Measurements from ENCODE around the gene TRIP10.
"Not testable (repeated sequence)": the region's sequence is repeated elsewhere in the genome, so short reads cannot be mapped to it uniquely, and the experiment has no call there.

TRIP10 gene

DNA sequence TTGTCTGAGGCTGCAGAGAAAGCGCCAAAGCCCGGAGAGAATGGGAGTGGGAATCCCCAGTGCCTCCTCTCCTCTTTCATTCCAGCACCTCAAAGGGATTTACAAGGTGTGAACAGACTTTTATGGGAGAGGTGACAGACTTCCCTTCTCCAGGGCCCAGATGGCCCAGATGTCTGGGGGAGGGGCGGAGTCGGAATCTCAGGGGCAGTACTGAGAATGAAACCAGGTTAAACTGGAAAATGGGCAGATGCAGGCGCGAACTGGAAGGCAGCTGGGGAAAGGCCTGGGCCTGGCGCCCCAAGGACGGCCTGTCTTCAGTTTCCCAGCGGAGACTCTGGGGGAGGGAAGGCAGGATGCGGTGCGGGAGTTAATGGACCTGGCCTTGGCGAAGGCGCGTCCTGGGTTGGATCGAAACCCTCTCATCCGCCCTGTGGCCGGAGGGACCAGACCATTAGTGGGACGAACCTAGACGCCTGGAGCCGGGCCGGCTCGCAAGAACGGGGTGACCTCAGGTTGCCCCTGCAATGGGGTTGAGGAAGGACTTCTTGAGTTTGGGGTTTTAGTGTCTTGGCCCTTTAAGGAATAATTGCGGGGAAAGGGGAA, 592 bp upstream of the TRIP10 start:
- peak overlapping the region; percentile 25 for H3K4me3 ChIP-seq (ENCODE audit: low read depth, low read length)

DNA sequence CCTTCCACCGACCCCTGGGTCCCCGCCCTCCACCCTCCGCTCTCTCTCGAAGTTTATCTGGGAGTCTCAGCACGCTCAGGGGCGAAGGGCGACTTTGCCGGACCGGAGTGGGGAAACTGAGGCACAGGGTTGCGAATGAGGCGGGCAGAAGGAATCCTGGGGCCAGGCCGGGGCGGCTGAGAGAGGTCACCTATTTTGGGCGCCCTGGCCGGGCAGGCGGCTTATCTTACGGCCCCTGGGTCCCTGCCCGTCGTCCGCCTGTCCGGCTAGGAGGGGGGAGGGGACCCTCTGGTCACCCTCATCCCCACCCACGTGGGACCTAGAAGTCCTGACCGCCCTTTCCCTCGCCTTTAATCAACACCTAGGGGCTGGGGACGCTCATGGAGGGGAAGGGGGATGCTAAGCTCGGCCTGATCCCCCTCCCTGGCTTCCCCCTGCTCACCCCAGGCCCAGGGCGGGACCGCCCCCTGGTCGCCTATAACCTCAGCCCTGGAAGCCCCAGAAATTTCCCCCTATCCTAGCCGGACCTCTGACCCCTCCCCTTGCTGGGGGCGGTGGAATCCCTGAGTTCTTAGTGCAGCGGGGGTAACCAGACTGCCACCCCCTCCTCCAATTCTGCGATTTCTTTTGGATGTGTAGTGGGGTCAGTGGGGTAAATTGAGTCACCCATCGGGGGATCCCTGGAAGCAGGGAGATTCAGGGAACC, 556 bp downstream of the TRIP10 start:
- H3K4me3 ChIP-seq (ENCODE audit: low read depth, low read length): peak overlapping the region; percentile 70

DNA sequence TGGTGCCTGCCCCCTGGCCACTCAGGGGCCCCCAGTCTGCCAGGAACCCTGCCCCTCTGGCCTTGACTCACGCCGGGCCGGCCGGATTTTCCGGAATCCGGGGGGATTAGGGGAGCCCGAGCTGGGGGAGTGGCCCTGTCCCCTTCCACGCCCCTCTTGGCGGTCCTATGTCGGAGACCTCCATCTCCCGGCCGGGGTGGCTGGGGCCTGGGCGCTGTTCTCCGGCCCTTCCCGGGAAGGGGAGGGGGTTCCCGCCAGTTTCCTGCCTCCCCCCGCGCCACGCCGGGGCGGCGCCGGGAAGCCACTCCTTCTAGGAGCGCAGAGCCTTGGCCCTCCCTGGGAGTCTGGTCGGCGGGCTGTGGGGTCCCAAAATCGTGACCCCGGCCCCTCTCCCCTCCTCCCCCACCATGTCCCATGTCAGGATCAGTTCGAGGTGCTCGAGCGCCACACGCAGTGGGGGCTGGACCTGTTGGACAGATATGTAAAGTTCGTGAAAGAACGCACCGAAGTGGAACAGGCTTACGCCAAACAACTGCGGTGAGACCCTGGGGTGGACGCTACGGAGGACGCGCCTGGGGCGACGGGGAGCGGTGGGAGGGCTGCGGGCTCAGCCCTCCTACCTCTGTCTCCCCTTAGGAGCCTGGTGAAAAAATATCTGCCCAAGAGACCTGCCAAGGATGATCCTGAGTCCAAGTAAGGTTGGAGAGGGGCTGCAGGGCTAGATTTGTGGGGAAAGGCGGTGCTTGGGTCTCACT, 1.3 kb downstream of the TRIP10 start:
- H3K4me3 ChIP-seq (ENCODE audit: low read depth, low read length): peak overlapping the region; percentile 70

DNA sequence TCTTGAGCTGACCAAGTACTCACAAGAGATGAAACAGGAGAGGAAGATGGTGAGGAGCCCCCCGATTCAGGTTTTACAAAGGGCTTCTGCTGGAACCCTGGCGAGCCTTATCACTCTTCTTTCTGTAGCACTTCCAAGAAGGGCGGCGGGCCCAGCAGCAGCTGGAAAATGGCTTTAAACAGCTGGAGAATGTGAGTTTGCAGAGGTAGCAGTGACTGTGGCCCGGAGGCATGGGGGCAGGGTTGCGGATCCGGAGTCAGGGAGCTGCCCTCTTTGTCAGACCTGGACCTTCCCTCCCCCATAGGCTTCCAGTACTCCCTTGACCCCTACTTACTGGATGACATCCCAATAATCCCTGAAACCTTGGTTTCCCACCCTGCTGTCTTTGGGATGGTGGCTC, 3.6 kb downstream of the TRIP10 start:
- no peak overlapping the region for H3K4me3 ChIP-seq (ENCODE audit: low read depth, low read length)

DNA sequence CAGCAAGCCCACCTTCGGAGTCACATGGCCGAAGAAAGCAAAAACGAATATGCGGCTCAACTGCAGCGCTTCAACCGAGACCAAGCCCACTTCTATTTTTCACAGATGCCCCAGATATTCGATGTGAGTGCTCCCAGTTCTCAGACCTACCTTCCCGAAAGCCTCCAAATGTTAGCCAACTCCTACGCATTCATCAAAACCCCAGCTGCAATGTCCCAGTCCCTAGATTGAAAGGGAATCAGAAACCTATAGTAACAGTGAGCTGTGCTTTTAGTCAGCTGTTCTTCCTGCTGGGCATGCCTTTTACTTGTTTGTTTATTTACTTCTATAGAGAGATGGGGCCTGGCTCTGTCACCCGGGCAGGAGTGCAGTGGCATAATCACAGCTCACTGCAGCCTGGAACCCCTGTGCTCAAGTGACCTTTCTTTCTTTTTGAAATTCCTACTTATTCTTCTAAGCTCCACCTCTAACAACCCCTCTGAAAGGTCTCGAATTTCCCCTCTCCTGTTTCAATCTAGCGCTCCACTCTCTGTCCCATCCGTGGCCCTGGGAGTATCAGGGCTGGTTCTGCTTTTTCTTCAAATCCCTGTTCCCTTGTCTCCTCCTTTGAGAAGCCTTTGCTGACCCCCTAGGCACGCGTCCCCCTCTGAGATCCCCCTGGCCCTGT, 4.4 kb downstream of the TRIP10 start:
- H3K4me3 ChIP-seq (ENCODE audit: low read depth, low read length): no peak overlapping the region

DNA sequence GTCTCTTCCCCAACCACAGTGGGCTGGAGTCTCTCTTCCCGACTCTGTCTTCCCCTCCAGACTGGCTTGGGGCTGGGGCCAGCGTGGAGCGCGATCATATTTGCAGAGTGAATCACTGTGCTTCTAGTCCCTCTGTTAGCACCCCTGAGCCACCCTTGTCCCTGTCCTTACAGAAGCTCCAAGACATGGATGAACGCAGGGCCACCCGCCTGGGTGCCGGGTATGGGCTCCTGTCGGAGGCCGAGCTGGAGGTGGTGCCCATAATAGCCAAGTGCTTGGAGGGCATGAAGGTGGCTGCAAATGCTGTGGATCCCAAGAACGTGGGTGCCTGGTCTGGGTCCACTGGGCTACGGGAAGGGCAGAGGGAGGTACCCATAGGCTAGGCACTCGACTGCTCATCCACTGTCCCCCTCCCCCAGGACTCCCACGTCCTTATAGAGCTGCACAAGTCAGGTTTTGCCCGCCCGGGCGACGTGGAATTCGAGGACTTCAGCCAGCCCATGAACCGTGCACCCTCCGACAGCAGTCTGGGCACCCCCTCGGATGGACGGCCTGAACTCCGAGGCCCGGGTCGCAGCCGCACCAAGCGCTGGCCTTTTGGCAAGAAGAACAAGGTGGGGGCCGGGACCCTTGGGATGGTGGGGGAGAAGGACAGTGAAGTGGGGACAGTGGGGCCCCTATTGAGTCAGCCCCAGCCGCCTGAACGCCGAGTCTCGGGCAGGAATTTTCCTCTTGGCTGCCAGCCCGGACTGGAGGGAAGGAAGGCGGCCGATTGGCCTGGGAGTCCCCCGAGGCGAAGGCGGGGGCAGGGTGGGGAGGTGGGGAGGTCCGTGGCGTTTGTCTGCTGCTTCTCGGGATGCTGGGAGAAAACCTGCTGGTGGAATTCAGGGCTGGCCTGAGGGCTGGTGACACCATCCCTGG, 5.2 kb downstream of the TRIP10 start:
- no peak overlapping the region for H3K4me3 ChIP-seq (ENCODE audit: low read depth, low read length)

DNA sequence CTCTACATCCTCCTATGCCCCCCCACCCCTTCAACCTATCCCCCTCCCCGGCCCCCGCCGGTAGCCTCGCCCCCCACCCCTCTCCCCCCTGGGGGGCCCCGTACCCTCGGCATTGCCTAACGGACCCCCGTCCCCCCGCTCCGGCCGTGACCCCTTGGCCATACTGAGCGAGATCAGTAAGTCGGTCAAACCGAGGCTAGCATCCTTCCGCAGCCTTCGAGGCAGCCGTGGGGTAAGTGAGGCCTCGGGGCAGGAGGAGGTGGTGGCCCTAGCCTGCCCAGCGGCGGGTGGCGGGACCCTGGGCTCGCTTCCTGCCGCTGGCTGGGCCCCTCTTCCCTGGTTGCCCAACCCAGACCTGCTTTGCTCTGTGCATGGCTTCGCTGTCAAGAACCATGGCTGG, 6.5 kb downstream of the TRIP10 start:
- H3K4me3 ChIP-seq (ENCODE audit: low read depth, low read length): no peak overlapping the region

DNA sequence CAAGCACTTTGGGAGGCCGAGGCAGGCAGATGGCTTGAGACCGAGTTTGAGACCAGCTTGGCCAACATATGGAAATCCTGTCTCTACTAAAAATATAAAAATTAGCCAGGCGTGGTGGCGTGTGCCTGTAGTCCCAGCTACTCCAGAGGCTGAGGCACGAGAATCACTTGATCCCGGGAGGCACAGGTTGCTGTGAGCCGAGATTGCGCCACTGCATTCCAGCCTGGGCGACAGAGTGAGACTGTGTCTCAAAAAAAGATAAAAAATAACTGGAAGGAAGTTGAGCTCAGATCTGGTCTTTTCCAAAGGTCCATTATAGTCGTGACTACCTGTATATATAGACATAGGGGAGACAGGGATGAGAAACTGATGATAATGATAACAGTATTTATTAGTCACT, 9.1 kb downstream of the TRIP10 start:
- not testable (repeated sequence) for H3K4me3 ChIP-seq (ENCODE audit: low read depth, low read length)

DNA sequence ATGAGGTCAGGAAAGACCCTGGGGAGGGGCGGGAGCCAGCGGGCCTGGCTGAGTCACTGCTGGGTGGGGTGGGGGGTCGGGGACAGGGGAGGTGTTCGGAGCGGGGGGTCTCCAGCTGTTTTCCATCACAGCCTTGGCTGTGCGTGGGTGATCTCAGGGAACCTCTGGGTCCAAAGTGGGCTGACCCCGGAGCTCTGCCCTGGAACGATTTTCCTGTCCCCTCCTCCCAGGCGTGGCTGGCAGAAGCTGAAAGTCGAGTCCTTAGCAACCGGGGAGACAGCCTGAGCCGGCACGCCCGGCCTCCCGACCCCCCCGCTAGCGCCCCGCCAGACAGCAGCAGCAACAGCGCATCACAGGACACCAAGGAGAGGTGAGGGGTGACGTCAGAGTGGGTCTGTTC, 10.6 kb downstream of the TRIP10 start:
- H3K4me3 ChIP-seq (ENCODE audit: low read depth, low read length): no peak overlapping the region

DNA sequence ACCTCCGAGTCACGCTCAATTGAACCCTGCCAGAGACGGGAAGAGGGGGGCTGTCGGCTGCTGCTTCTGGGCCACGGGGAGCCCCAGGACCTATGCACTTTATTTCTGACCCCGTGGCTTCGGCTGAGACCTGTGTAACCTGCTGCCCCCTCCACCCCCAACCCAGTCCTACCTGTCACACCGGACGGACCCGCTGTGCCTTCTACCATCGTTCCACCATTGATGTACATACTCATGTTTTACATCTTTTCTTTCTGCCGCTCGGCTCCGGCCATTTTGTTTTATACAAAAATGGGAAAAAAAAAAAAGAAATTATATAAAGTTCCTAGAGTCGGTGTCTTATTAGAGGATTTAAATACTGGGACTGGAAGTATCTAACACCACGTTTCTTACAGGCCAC, 11.7 kb downstream of the TRIP10 start:
- H3K4me3 ChIP-seq (ENCODE audit: low read depth, low read length): no peak overlapping the region

DNA sequence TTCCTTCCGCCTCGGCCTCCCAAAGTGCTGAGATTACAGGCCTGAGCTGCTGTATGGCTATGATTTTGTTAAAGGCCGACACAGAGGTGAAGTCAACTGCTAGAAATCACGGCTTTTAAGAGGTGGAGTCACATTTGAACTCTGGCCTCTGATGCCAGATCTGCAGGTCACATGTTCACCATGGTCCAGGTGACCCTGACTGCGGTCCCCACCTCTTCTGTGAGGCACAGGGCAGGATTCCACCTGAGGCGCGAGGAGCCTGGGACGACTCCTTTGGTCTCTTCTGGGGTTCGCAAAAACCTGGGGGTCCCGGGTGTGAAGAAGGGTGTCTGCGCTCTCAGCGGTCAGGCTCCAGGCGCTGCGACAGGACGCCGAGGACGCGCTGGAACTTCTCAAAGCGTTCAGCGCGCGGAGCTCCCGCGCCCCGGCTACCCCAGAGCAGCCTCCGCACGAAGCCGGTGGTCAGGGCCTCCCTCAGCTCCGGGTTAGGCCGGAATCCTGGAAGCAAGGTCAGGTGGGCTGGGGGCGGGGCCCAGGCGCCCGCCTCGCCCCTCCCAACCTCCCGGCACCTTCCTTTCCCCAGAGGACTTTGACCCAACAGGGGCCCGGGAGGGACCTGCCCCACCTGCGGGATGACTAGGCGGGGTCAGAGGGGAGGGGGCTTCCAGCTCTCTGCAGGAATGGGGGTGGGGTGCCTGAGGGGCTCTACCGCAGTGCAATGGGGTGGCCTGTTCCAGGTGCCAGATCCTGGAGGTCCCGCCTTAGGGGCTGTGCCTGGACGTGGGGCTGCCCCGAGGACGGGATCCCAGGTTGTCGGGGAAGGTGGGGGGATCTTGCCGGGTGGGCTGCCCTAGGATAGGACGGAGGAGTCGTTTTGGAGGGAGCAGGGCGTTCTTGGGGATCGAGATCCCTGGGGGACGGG, 13.0 kb downstream of the TRIP10 start:
- peak overlapping the region; percentile 30 for H3K4me3 ChIP-seq (ENCODE audit: low read depth, low read length)

DNA sequence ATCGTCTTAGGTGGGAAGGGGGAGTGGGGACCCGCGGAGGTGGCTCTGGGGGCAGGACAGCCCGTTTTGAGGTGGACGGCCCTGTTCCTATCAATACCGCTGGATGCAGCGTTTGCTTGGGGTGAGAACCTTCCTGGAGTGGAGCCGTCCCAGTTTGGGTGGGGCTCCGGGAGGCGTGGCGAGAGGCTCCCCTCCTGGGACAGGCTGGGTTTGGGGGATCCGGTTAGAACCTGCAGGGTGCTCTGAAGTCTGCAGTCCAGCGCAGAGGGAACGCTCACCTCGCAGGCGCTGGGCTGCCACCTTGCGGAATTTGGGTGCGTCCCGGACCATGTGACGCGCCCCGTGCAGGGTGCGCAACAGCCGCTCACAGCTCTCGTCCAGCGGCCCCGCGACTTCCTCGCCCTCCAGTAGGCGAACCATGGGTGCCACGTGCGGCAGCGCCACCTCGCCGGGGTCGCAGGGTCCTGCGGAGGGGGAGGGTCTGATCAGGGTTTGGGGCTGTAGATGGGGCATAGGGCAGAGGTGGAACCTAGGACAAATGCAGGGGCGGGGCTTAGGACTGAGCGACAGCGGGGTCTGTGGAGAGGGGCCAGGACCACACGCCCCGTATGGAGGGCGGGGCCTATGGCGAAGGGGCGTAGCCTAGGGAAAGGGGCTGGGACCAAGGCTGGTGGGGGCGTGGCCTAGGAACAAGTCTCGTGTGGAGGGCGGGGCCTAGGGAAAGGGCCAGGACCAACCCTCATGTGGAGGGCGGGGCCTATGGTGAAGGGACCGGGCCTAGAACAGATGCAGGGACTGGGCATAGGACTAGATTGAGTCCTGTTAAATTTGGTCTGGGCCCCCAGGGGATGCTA, 13.9 kb downstream of the TRIP10 start:
- H3K4me3 ChIP-seq (ENCODE audit: low read depth, low read length): peak overlapping the region; percentile 30

DNA sequence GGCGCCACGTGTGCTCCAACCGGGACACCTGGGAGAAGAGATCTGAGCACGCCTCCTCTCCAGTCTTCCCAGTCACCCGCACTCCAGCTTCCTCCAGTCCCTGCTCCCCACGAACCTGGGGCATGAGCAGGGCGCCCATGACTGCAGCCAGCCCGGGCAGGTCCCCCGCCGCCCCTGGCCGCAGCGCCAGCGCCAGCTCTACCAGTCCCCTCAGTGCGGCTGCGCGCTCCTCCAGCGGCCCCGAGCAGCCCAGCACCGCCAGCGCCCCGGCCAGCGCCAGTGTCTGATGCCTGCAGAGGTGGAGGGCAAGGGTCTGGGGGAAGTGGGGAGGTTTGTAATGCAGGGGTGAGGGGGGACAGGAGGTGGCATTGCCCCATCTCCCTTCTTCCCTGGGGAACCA, 14.7 kb downstream of the TRIP10 start:
- no peak overlapping the region for H3K4me3 ChIP-seq (ENCODE audit: low read depth, low read length)

DNA sequence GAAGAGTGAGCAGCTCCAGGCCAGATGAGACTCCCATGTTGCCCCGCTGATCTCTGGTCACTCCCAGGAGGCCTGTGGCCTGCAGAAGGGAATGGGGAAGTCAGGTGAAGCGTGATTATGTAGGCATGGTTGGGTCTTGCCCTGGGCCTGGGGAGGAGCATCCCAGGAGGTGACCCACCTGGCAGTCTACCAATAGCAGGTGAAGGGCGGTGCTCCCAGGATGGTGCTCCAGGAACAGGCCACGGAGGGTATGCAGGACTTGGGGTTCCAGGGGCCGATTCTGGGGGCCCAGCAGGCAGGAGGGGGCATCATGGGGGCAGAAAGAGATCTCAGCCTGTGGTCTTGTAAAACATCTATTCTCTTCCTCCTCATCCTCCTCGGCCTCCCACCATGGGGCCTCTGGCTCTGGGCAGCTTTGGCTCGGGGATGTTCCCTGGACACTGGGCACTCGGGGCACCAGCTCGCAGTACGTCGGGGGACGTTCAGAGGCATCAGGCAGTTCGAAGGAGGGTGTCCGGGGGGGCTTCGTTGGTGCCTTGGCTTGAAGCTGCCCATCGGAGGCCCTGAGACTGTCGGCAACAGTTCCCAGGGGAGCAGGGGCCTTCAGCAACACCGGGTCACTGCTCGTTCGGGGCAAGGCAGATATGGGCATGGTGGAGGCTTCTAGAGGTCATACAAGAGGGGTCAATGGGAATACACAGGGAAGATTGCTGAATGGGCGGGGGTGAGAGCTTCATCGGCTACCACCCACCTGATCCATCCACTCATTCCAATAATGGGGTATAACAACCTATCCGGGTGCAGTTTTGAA, 15.4 kb downstream of the TRIP10 start:
- H3K4me3 ChIP-seq (ENCODE audit: low read depth, low read length): no peak overlapping the region

DNA sequence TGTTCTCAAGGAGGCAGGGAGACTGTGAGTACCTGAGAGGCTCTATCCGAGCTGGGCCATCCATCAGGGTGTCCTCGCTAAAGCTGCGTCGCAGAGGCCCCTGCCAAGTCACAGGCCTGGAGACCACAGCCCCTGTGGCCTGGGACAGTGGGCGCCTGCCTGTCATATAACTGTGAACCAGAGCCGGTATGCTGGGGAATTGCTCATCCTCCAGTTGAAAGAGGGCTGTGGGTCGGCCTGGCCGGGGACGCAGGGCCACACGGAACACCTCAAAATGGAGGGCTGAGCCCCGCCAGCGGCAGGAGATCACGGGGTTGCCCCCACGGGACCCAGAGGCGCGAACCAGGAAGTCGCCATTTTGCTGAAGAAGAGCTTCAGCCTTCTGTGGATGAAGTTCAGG, 21.1 kb downstream of the TRIP10 start:
- no peak overlapping the region for H3K4me3 ChIP-seq (ENCODE audit: low read depth, low read length)

DNA sequence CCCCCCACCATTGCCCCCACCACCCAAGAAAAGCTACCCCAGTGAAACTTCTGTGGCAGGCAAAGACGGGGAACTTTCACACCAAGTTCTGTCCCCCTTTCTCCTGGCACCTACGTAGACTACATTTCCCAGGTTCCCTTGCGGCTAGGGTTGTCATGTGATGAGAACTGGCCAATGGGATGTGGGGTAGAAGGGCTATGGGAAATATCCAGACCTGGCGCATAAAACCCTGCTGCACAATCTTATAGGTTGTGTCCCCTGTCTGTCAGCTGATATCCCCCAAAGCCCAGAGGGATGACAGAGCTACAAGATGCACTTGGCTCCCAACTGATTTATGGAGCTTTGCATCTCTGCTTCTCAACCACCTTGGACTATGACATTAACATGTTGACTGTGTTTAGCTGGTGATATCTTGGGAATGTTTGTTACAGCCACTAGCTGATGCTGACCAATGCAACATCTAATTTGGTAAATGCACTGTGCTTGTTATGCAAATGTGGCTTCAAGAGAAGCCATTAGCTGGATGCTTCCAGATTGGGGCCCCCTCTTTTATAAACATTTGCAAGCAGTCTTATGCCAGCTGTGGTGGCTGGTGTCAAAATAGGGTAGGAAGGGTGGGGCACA, 21.7 kb downstream of the TRIP10 start:
- H3K4me3 ChIP-seq (ENCODE audit: low read depth, low read length): no peak overlapping the region

DNA sequence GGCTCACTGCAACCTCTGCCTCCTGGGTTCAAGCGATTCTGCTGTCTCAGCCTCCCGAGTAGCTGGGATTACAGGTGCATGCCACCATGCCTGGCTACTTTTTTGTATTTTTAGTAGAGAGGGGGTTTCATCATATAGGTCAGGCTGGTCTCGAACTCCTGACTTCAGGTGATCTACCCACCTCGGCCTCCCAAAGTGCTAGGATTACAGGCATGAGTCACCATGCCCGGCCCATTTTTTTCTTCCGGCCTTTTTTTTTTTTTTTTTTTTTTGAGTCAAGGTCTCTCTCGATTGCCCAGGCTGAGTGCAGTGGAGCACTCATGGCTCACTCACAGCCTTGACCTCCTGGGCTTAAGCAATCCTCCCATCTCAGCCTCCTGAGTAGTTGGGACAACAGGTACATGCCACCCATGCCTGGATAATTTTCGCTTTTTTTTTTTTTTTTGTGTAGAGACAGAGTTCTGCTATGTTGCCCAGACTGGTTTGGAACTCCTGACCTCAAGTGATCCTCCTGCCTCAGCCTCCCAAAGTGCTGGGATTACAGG, 22.8 kb downstream of the TRIP10 start:
- not testable (repeated sequence) for H3K4me3 ChIP-seq (ENCODE audit: low read depth, low read length)

Measured in iPS-11a (cell line).